ENCODE measurements around the gene PLEKHH1. TPM values are rescaled to one million over a fixed set of nuclear protein-coding genes. Genes with fewer than 3 reads are reported as not detected.

Gene PLEKHH1
- total and polyA plus RNA-seq, 2 of the 8 experiments (the other 6 are each of a cell fraction or from before 2014, with no cell fraction given) = 28.3 to 33.3 TPM

GRCh38 chr14:67572608-67573007, 39.5 kb downstream of the PLEKHH1 start (continued):
- TF ChIP-seq RNF2 (IDR thresholded peaks at IDR 0.05; ENCODE audit: borderline replicate concordance, low read depth, low read length, missing control alignments, poor library complexity, severe bottlenecking) (no peak), NANOG (IDR thresholded peaks at IDR 0.05; ENCODE audit: insufficient read depth, low read depth, low read length, poor library complexity, severe bottlenecking) (no peak), TAF1 (IDR thresholded peaks at IDR 0.05; ENCODE audit: low read depth, low read length) (no peak), SAP30 (IDR thresholded peaks at IDR 0.05; ENCODE audit: insufficient read depth, insufficient replicate concordance, low read length) (no peak), PHF8 (conservative IDR thresholded peaks at IDR 0.05; ENCODE audit: low read depth, low read length) (no peak)
